Measurements from ENCODE around the gene GNG7. TPM values are rescaled to one million over a fixed set of nuclear protein-coding genes. Genes with fewer than 3 reads are reported as not detected.
A peak's percentile ranks its signal among the peaks of the same experiment; 100 is the strongest.
"Not testable (repeated sequence)": the region's sequence is repeated elsewhere in the genome, so short reads cannot be mapped to it uniquely, and the experiment has no call there.

Gene GNG7
- polyA plus RNA-seq, 1 experiment: 0.57 TPM

- TF ChIP-seq CTCF (IDR thresholded peaks at IDR 0.05; ENCODE audit: low read depth, low read length): peak; percentile 38
- H3K27me3 ChIP-seq (ENCODE audit: control insufficient read depth, insufficient read depth, low read length): no peaks in the 10 kb centered on the region
- H3K9me3 ChIP-seq (ENCODE audit: control insufficient read depth, insufficient read depth, low read length): no peaks in the 10 kb centered on the region; the same call in none of the 2 replicates
- H3K27ac ChIP-seq (ENCODE audit: low read depth, low read length): peak overlapping the region; percentile 99
- CTCF ChIA-PET: interaction anchor here (0.7 to 3.0 kb wide), 4 partner anchors 31 to 93 kb away, joined by 3 to 14 read pairs (median 4); no protein-coding TSS in a partner anchor
- DNase-seq (ENCODE audit: low read depth, low spot score): peak; percentile 93
- H3K4me3 ChIP-seq (ENCODE audit: low read depth, low read length): peak overlapping the region; percentile 39
- POLR2A ChIA-PET: interaction anchor here (0.5 to 5.3 kb wide), 11 partner anchors 15 to 84 kb away, joined by 3 to 266 read pairs (median 5); partner anchors contain the start of gene GADD45B
These were observed 158.7 kb downstream of the GNG7 start for GRCh38 chr19:2543463-2544442.

- ChIA-PET POLR2A (interaction anchor here (0.6 to 5.3 kb wide), 11 partner anchors 14 to 84 kb away, joined by 3 to 266 read pairs (median 4); partner anchors contain the start of gene GADD45B), CTCF (interaction anchor here (0.5 to 3.0 kb wide), 5 partner anchors 32 to 151 kb away, joined by 3 to 14 read pairs (median 4); no protein-coding TSS in a partner anchor)
- H3K4me3 ChIP-seq (ENCODE audit: low read depth, low read length): peak overlapping the region; percentile 29; the same call in 1 of the 2 replicates
- H3K27me3 ChIP-seq (ENCODE audit: control insufficient read depth, insufficient read depth, low read length); H3K9me3 ChIP-seq (ENCODE audit: control insufficient read depth, insufficient read depth, low read length); DNase-seq (ENCODE audit: low read depth, low spot score): not testable (repeated sequence)
- peak overlapping the region; percentile 99 for H3K27ac ChIP-seq (ENCODE audit: low read depth, low read length)
These were observed 159.4 kb downstream of the GNG7 start for GRCh38 chr19:2543072-2543462.

- Histone ChIP-seq H3K27me3 (ENCODE audit: control insufficient read depth, insufficient read depth, low read length) (no peaks in the 10 kb centered on the region), H3K4me3 (ENCODE audit: low read depth, low read length) (no peak overlapping the region), H3K9me3 (ENCODE audit: control insufficient read depth, insufficient read depth, low read length) (no peaks in the 10 kb centered on the region; the same call in 1 of the 2 replicates), H3K27ac (ENCODE audit: low read depth, low read length) (peak overlapping the region; percentile 99)
- no peak for DNase-seq (ENCODE audit: low read depth, low spot score)
- TF ChIP-seq CTCF (IDR thresholded peaks at IDR 0.05; ENCODE audit: low read depth, low read length): no peak
- ChIA-PET POLR2A (interaction anchor here (0.7 to 5.3 kb wide), 4 partner anchors 36 to 65 kb away, joined by 3 to 266 read pairs (median 8); partner anchors contain the start of gene GADD45B), CTCF (interaction anchor here (0.5 to 3.0 kb wide), 4 partner anchors 37 to 151 kb away, joined by 3 to 14 read pairs (median 4); no protein-coding TSS in a partner anchor)
These were observed 160.0 kb downstream of the GNG7 start for GRCh38 chr19:2542341-2543069.

- Histone ChIP-seq H3K4me3 (ENCODE audit: low read depth, low read length) (peak overlapping the region; percentile 39), H3K9me3 (ENCODE audit: control insufficient read depth, insufficient read depth, low read length) (no peaks in the 10 kb centered on the region; the same call in 1 of the 2 replicates), H3K27me3 (ENCODE audit: control insufficient read depth, insufficient read depth, low read length) (no peaks in the 10 kb centered on the region), H3K27ac (ENCODE audit: low read depth, low read length) (peak overlapping the region; percentile 99)
- peak; percentile 42; the same call in 1 of the 2 replicates for TF ChIP-seq CTCF (IDR thresholded peaks at IDR 0.05; ENCODE audit: low read depth, low read length)
- CTCF ChIA-PET: interaction anchor here (0.5 to 0.8 kb wide), 3 partner anchors 39 to 98 kb away, joined by 3 to 4 read pairs (median 3); no protein-coding TSS in a partner anchor
- POLR2A ChIA-PET: interaction anchor here (0.6 to 5.3 kb wide), 10 partner anchors 12 to 70 kb away, joined by 3 to 266 read pairs (median 4); partner anchors contain the start of gene GADD45B
- peak; percentile 95 for DNase-seq (ENCODE audit: low read depth, low spot score)
These were observed 161.6 kb downstream of the GNG7 start for GRCh38 chr19:2540646-2541454.
